HCT116 (cell line): ENCODE data around the gene CLPTM1L. TPM values are rescaled to one million over a fixed set of nuclear protein-coding genes. Genes with fewer than 3 reads are reported as not detected.

ENCODE experiments used
- ATAC-seq: fragments of 200-7000 bp; cut with Tn5 transposase; 2 replicates; pipeline ENCODE4 v1.9.1; 2020; ENCODE audit warnings: mild to moderate bottlenecking, moderate library complexity
- BruUV-seq: library from RNA; stranded (reverse); fragments of 400-500 nt; replicated peaks from 2 replicates; lab custom pipeline; 2021; lab: Mats Ljungman, UMichigan
- CTCF ChIA-PET: fragments of 300-600 bp; sonication (Branson Sonifier 250); formaldehyde crosslinking; loops from one replicate; lab custom pipeline; 2021; ENCODE audit warnings: antibody characterized with exemption; lab: Charles Lee
- POLR2A ChIA-PET: fragments of 300-600, 350-600 bp; sonication (Branson Sonifier 250); formaldehyde crosslinking; loops from one replicate; lab custom pipeline; 2021; ENCODE audit warnings: antibody characterized with exemption; lab: Charles Lee
- RAD21 ChIA-PET, 2 experiments: fragments of 300-600 bp; sonication (Branson Sonifier 250); formaldehyde crosslinking; loops; one replicate each; lab custom pipeline; 2023; ENCODE audit warnings: low total read pairs in 2 of 2; ENCODE audit not compliant: uncharacterized antibody in 2 of 2, unreplicated experiment in 2 of 2, low non-redundant PET in 1 of 2; lab: Charles Lee
- DNase-seq: peaks from one replicate; pipeline ENCODE4 v3.0.0-alpha.2; 2010; ENCODE audit warnings: low read depth, low spot score
- H2AFZ ChIP-seq: fragments of 200-600 bp; shearing (Covaris generic), sonication (generic); 2 replicates; pipeline ENCODE4 v1.6.1; 2017; ENCODE audit warnings: low read depth, mixed run types, mixed read lengths, antibody characterized with exemption, low read length; ENCODE audit not compliant: poor library complexity, severe bottlenecking
- H3K27ac ChIP-seq: 2 replicates; pipeline ENCODE4 v1.5.1; 2012; ENCODE audit warnings: low read depth, low read length
- H3K27me3 ChIP-seq: fragments of 200-600 bp; sonication (generic); 2 replicates; pipeline ENCODE4 v1.6.1; 2016; ENCODE audit warnings: mixed run types, low read length, mixed read lengths; ENCODE audit not compliant: insufficient read depth
- H3K36me3 ChIP-seq, 2 experiments: fragments of 200-500 bp in 1 of 2; fragments of 200-600 bp in 1 of 2; sonication (Bioruptor generic) in 1 of 2; sonication (generic) in 1 of 2; 2 replicates each; pipeline versions ENCODE4 v1.5.1 to v1.6.1; 2014 to 2016; ENCODE audit warnings: low read length in 2 of 2, inconsistent platforms in 1 of 2, mixed read lengths in 1 of 2, mixed run types in 1 of 2; ENCODE audit not compliant: insufficient read depth in 2 of 2, control insufficient read depth in 1 of 2
- H3K4me1 ChIP-seq, 2 experiments: fragments of 200-600 bp in 1 of 2; sonication (generic) in 1 of 2; 2 replicates each; pipeline versions ENCODE4 v1.5.1 to v1.6.1; 2012 to 2017; ENCODE audit warnings: low read length in 2 of 2, inconsistent platforms in 1 of 2, mild to moderate bottlenecking in 1 of 2, mixed read lengths in 1 of 2, mixed run types in 1 of 2, moderate library complexity in 1 of 2; ENCODE audit not compliant: insufficient read depth in 2 of 2, control insufficient read depth in 1 of 2
- H3K4me2 ChIP-seq: fragments of 200-600 bp; sonication (generic); 2 replicates; pipeline ENCODE4 v1.6.1; 2017; ENCODE audit warnings: mixed run types, low read length, mixed read lengths
- H3K4me3 ChIP-seq, 2 experiments: fragments of 200-600 bp in 1 of 2; sonication (generic) in 1 of 2; replicated peaks in 1 of 2; 2 replicates each; pipeline ENCODE4 v1.5.1; 2011 to 2016; ENCODE audit warnings: low read length in 2 of 2, control low read depth in 1 of 2, low read depth in 1 of 2, mild to moderate bottlenecking in 1 of 2, mixed read lengths in 1 of 2, mixed run types in 1 of 2
- H3K79me2 ChIP-seq: fragments of 200-600 bp; sonication (generic); 2 replicates; pipeline ENCODE4 v1.6.1; 2017; ENCODE audit warnings: mild to moderate bottlenecking, mixed run types, low read length, moderate library complexity, mixed read lengths; ENCODE audit not compliant: insufficient read depth
- H3K9ac ChIP-seq: fragments of 200-600 bp; sonication (generic); 2 replicates; pipeline ENCODE4 v1.6.1; 2016; ENCODE audit warnings: low read length, mixed read lengths
- H3K9me2 ChIP-seq: fragments of 200-600 bp; sonication (generic), shearing (Covaris generic); 2 replicates; pipeline ENCODE4 v1.6.1; 2017; ENCODE audit warnings: mixed run types, mild to moderate bottlenecking, moderate library complexity; ENCODE audit not compliant: insufficient read depth
- H3K9me3 ChIP-seq, 2 experiments: fragments of 200-500 bp in 1 of 2; fragments of 200-600 bp in 1 of 2; sonication (Bioruptor generic) in 1 of 2; sonication (generic) in 1 of 2; 2 replicates each; pipeline ENCODE4 v1.6.1; 2014 to 2017; ENCODE audit warnings: low read length in 2 of 2, mixed read lengths in 2 of 2, inconsistent platforms in 1 of 2, low read depth in 1 of 2, mild to moderate bottlenecking in 1 of 2, mixed run types in 1 of 2, moderate library complexity in 1 of 2; ENCODE audit not compliant: control insufficient read depth in 1 of 2, insufficient read depth in 1 of 2
- H4K20me1 ChIP-seq: fragments of 200-600 bp; sonication (generic), shearing (Covaris generic); 2 replicates; pipeline ENCODE4 v1.6.1; 2017; ENCODE audit warnings: mixed run types, mild to moderate bottlenecking, moderate library complexity; ENCODE audit not compliant: insufficient read depth
- CBX3 ChIP-seq: IDR thresholded peaks from 2 replicates; pipeline ENCODE4 v1.6.1; 2012; ENCODE audit warnings: low read depth
- ELF1 ChIP-seq: IDR thresholded peaks from 2 replicates; pipeline ENCODE4 v1.6.1; 2012; ENCODE audit warnings: low read depth, borderline replicate concordance
- EZH2 ChIP-seq: fragments of 200-600 bp; sonication (generic); IDR thresholded peaks from 2 replicates; pipeline ENCODE4 v1.6.1; 2017; ENCODE audit warnings: antibody characterized with exemption, mixed run types
- EZH2phosphoT487 ChIP-seq: fragments of 200-600 bp; IDR thresholded peaks from 2 replicates; pipeline ENCODE4 v1.6.1; 2018; ENCODE audit warnings: antibody characterized with exemption, borderline replicate concordance
- FOSL1 ChIP-seq: IDR thresholded peaks from 2 replicates; pipeline ENCODE4 v1.6.1; 2012; ENCODE audit warnings: low read depth
- JUND ChIP-seq: IDR thresholded peaks from 2 replicates; pipeline ENCODE4 v1.6.1; 2012
- POLR2A ChIP-seq: IDR thresholded peaks from 2 replicates; pipeline ENCODE4 v1.7.0; 2011; ENCODE audit warnings: borderline replicate concordance; ENCODE audit not compliant: insufficient read depth, insufficient read length; ENCODE audit errors: extremely low read depth
- POLR2AphosphoS5 ChIP-seq: IDR thresholded peaks from 2 replicates; pipeline ENCODE4 v1.6.1; 2011; ENCODE audit warnings: mild to moderate bottlenecking, low read depth, low read length, moderate library complexity
- RAD21 ChIP-seq: IDR thresholded peaks from 2 replicates; pipeline ENCODE4 v1.6.1; 2012; ENCODE audit warnings: low read depth, mild to moderate bottlenecking
- REST ChIP-seq: IDR thresholded peaks from 2 replicates; pipeline ENCODE4 v1.6.1; 2012; ENCODE audit warnings: low read depth
- SIN3A ChIP-seq: IDR thresholded peaks from 2 replicates; pipeline ENCODE4 v1.6.1; 2012; ENCODE audit warnings: low read depth
- SP1 ChIP-seq: IDR thresholded peaks from 2 replicates; pipeline ENCODE4 v1.6.1; 2012; ENCODE audit warnings: low read depth
- SRF ChIP-seq: IDR thresholded peaks from 2 replicates; pipeline ENCODE4 v1.6.1; 2012; ENCODE audit warnings: low read depth
- TCF7L2 ChIP-seq: IDR thresholded peaks from 2 replicates; pipeline ENCODE4 v1.7.0; 2011; ENCODE audit warnings: borderline replicate concordance, inconsistent platforms; ENCODE audit not compliant: insufficient read depth, insufficient read length; ENCODE audit errors: extremely low read depth
- YY1 ChIP-seq: IDR thresholded peaks from 2 replicates; pipeline ENCODE4 v1.6.1; 2011; ENCODE audit warnings: low read length, low read depth, moderate library complexity, mild to moderate bottlenecking; ENCODE audit not compliant: insufficient replicate concordance; ENCODE audit errors: extremely low read depth
- ZBTB33 ChIP-seq: IDR thresholded peaks from 2 replicates; pipeline ENCODE4 v1.6.1; 2011; ENCODE audit warnings: mild to moderate bottlenecking, low read length, moderate library complexity; ENCODE audit not compliant: insufficient replicate concordance; ENCODE audit errors: extremely low read depth
- ZFX ChIP-seq: fragments of 450-650 bp; IDR thresholded peaks from 2 replicates; pipeline ENCODE4 v1.6.1; 2017
- ZNF274 ChIP-seq: fragments of 200-500 bp; sonication (Bioruptor generic); IDR thresholded peaks from 2 replicates; pipeline ENCODE4 v1.6.1; 2014; ENCODE audit warnings: mild to moderate bottlenecking, low read depth, low read length, inconsistent platforms
- intact Hi-C: fragments of 100-400 bp; cut with micrococcal nuclease; formaldehyde crosslinking; loops from 2 replicates; pipeline ENCODE4 v1.10.0; 2022
- total RNA-seq: library from RNA; stranded (reverse); gene quantifications from one replicate; pipeline ENCODE4 v1.2.1, GENCODE V29; 2021; ENCODE audit not compliant: unreplicated experiment
- TF ChIP-seq, protein P1 (sequence below): IDR thresholded peaks from 2 replicates; pipeline ENCODE4 v1.6.1; 2012
- TF ChIP-seq, protein P2 (sequence below), 3 experiments: fragments of 200-600 bp in 1 of 3; sonication (generic) in 1 of 3; IDR thresholded peaks in 2 of 3; conservative IDR thresholded peaks in 1 of 3; 2 replicates each; pipeline ENCODE4 v1.5.1; 2012 to 2017; ENCODE audit warnings: low read depth in 2 of 3, low read length in 2 of 3, antibody characterized with exemption in 1 of 3, borderline replicate concordance in 1 of 3, control low read depth in 1 of 3, mild to moderate bottlenecking in 1 of 3, mixed read lengths in 1 of 3, mixed run types in 1 of 3, moderate library complexity in 1 of 3; ENCODE audit not compliant: insufficient read depth in 1 of 3

Gene CLPTM1L
- total RNA-seq, 1 experiment from 2014 or later, result 98.4 TPM

DNA sequence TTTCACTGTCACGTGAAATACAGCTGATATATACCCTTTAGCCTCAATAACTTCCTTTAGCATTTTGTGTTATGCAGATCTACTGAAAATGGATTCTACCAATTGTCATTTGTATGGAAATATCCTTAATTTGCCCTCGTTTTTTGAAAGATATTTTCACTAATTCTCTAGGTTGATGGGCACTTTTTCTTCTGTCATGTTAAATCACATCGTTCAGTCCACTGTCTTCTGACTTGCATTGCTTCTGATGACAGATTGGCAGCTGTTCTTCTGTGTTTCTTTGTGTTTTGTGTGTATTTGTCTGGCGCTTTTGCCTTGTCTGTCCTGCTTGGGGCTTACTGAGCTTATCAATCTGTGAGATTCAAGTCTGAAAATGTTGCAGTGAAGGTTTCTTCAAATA lies 9.7 kb upstream of the CLPTM1L start:
- no peaks in the 10 kb centered on the region for H4K20me1 ChIP-seq
- no peak for TF ChIP-seq ZNF274
- no peak for TF ChIP-seq SIN3A
- TF ChIP-seq REST, result no peak
- no peak for TF ChIP-seq EZH2
- no peak for TF ChIP-seq JUND
- no peak for TF ChIP-seq EZH2phosphoT487
- no peak for TF ChIP-seq ZFX
- TF ChIP-seq RAD21, result no peak
- TF ChIP-seq POLR2AphosphoS5, result no peak
- TF ChIP-seq FOSL1, result no peak
- TF ChIP-seq, protein P1, sequence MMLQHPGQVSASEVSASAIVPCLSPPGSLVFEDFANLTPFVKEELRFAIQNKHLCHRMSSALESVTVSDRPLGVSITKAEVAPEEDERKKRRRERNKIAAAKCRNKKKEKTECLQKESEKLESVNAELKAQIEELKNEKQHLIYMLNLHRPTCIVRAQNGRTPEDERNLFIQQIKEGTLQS, result no peak
- TF ChIP-seq SP1, result no peak
- no peak for TF ChIP-seq TCF7L2
- TF ChIP-seq YY1, result no peak
- no peak for TF ChIP-seq CBX3
- TF ChIP-seq POLR2A, result no peak
- TF ChIP-seq ELF1, result no peak
- TF ChIP-seq SRF, result no peak
- TF ChIP-seq, protein P2, sequence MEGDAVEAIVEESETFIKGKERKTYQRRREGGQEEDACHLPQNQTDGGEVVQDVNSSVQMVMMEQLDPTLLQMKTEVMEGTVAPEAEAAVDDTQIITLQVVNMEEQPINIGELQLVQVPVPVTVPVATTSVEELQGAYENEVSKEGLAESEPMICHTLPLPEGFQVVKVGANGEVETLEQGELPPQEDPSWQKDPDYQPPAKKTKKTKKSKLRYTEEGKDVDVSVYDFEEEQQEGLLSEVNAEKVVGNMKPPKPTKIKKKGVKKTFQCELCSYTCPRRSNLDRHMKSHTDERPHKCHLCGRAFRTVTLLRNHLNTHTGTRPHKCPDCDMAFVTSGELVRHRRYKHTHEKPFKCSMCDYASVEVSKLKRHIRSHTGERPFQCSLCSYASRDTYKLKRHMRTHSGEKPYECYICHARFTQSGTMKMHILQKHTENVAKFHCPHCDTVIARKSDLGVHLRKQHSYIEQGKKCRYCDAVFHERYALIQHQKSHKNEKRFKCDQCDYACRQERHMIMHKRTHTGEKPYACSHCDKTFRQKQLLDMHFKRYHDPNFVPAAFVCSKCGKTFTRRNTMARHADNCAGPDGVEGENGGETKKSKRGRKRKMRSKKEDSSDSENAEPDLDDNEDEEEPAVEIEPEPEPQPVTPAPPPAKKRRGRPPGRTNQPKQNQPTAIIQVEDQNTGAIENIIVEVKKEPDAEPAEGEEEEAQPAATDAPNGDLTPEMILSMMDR (IDR thresholded peaks at IDR 0.05 in 2 of 3, conservative IDR thresholded peaks at IDR 0.05 in 1 of 3; ENCODE audit: borderline replicate concordance in 1 of 3, insufficient read depth in 1 of 3, low read depth in 2 of 3, low read length in 2 of 3), result no peak
- TF ChIP-seq ZBTB33, result no peak
- peaks cover 10% of the 10 kb centered on the region; the same call in 1 of the 2 replicates for H3K27me3 ChIP-seq
- no peaks in the 10 kb centered on the region for H3K4me1 ChIP-seq
- DNase-seq (no peak), ATAC-seq (no peak)
- H3K4me2 ChIP-seq, result no peak overlapping the region
- no peaks in the 10 kb centered on the region for H3K79me2 ChIP-seq
- H3K27ac ChIP-seq, result no peak overlapping the region
- ChIA-PET CTCF (no interaction called here), RAD21 (no interaction called here), POLR2A (no interaction called here)
- no peak overlapping the region for H3K4me3 ChIP-seq
- H3K9me2 ChIP-seq, result no peaks in the 10 kb centered on the region
- no peak overlapping the region for H3K9ac ChIP-seq
- H3K9me3 ChIP-seq, result no peaks in the 10 kb centered on the region
- BruUV-seq, result no TSS peak
- H2AFZ ChIP-seq, result no peak overlapping the region
- intact Hi-C loops, result no loop called here
- H3K36me3 ChIP-seq, result no peaks in the 10 kb centered on the region
